ENCODE results near the gene ZBTB7C. TPM values are rescaled to one million over a fixed set of nuclear protein-coding genes. Genes with fewer than 3 reads are reported as not detected.

The ZBTB7C gene
- total and polyA plus RNA-seq, 2 of the 4 experiments (the other 2 are of a cell fraction), result not detected

DNA sequence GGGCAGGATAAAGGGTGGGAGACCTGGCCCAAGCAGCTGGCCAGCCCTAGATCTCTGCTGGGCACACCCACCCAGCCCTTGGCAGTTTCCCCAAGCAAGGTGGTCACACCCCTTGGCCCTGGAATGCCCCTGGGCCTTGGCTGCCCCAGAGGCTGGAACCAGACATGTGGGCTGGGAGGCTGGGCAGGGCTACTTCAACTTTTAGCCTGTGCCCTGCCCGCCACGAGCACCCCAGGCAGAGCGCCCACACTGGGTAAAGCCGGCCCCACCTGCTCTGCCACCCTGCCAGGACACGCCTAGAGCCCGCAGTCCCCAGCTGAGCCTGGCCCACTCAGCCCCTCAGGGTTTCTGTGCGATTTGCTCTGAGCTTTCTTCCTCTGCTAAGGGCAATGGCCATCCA, 359.0 kb downstream of the ZBTB7C start:
- Histone ChIP-seq H3K4me1 (ENCODE audit: control insufficient read depth, insufficient read depth, low read length) (no peaks in the 10 kb centered on the region), H3K27ac (ENCODE audit: insufficient read depth, low read length) (no peak overlapping the region), H3K27me3 (ENCODE audit: control insufficient read depth, insufficient read depth, low read length) (peaks cover 4% of the 10 kb centered on the region), H3K4me2 (ENCODE audit: low read depth, low read length) (no peak overlapping the region), H2BK120ac (ENCODE audit: low read depth, low read length) (no peak overlapping the region), H2AK5ac (ENCODE audit: low read depth, low read length) (no peak overlapping the region), H2BK20ac (ENCODE audit: low read depth, low read length) (no peak overlapping the region), H3K9me1 (ENCODE audit: insufficient read depth, low read length) (no peaks in the 10 kb centered on the region), H3K9ac (ENCODE audit: low read depth, low read length) (no peak overlapping the region), H3K14ac (replicated peaks; ENCODE audit: low read depth, low read length) (no peak overlapping the region), H2AK9ac (replicated peaks; ENCODE audit: low read depth, low read length, poor library complexity) (no peak overlapping the region), H2BK15ac (ENCODE audit: low read depth, low read length) (no peak overlapping the region), H4K20me1 (ENCODE audit: insufficient read depth, low read length) (no peaks in the 10 kb centered on the region), H4K8ac (ENCODE audit: low read depth in 2 of 2, low read length in 2 of 2) (no peak overlapping the region), H3K9me3 (ENCODE audit: control insufficient read depth, insufficient read depth, low read length) (no peaks in the 10 kb centered on the region), H3K4me3 (ENCODE audit: insufficient read depth, low read depth, low read length) (no peak overlapping the region), H3K56ac (ENCODE audit: extremely low read depth, insufficient read depth, low read length) (no peak overlapping the region), H3K36me3 (ENCODE audit: control insufficient read depth, insufficient read depth, low read length) (no peaks in the 10 kb centered on the region), H4K5ac (ENCODE audit: low read depth, low read length) (no peak overlapping the region), H4K91ac (ENCODE audit: insufficient read depth, low read depth, low read length) (no peak overlapping the region), H3K79me1 (ENCODE audit: low read depth in 1 of 2, low read length in 2 of 2) (no peaks in the 10 kb centered on the region), H3K23ac (ENCODE audit: low read depth, low read length) (no peak overlapping the region), H3K18ac (ENCODE audit: low read depth, low read length) (no peak overlapping the region), H3K4ac (ENCODE audit: low read depth, low read length) (no peak overlapping the region), H2BK5ac (ENCODE audit: low read depth, low read length, poor library complexity, severe bottlenecking) (no peak overlapping the region), H2AFZ (replicated peaks; ENCODE audit: low read length, poor library complexity) (no peak overlapping the region)
- POLR2A ChIA-PET (ENCODE audit: unreplicated experiment), result no interaction called here
- CTCF ChIA-PET, result interaction anchor here (0.8 kb wide), 1 partner anchor 19 kb away, joined by 3 read pairs; no protein-coding TSS in a partner anchor
- DNase-seq (no peak), ATAC-seq (ENCODE audit: low read depth) (no peak)
- 58% methylated on average over 5 of the region's 7 CpGs; no CpG with 5 or more reads in 1 of the 2 experiments for WGBS, 2 experiments (ENCODE audit: extremely low coverage in 2 of 2, insufficient read length in 1 of 2)
- BruUV-seq (replicated peaks), result no TSS peak
- TF ChIP-seq, protein P1, sequence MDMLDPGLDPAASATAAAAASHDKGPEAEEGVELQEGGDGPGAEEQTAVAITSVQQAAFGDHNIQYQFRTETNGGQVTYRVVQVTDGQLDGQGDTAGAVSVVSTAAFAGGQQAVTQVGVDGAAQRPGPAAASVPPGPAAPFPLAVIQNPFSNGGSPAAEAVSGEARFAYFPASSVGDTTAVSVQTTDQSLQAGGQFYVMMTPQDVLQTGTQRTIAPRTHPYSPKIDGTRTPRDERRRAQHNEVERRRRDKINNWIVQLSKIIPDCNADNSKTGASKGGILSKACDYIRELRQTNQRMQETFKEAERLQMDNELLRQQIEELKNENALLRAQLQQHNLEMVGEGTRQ (IDR thresholded peaks at IDR 0.05; ENCODE audit: low read depth, low read length), result no peak
- TF ChIP-seq CEBPB (IDR thresholded peaks at IDR 0.05; ENCODE audit: low read depth, low read length) (no peak), RCOR1 (IDR thresholded peaks at IDR 0.05; ENCODE audit: insufficient replicate concordance, low read length) (no peak), SMC3 (IDR thresholded peaks at IDR 0.05; ENCODE audit: low read depth, low read length) (no peak), MAZ (IDR thresholded peaks at IDR 0.05; ENCODE audit: borderline replicate concordance, low read depth, low read length) (no peak), RFX5 (IDR thresholded peaks at IDR 0.05; ENCODE audit: low read depth, low read length) (no peak), CHD1 (IDR thresholded peaks at IDR 0.05; ENCODE audit: low read depth, low read length) (no peak), POLR2A (IDR thresholded peaks at IDR 0.05; ENCODE audit: low read depth, low read length) (no peak), FOS (IDR thresholded peaks at IDR 0.05; ENCODE audit: low read depth, low read length) (no peak), RAD21 (IDR thresholded peaks at IDR 0.05; ENCODE audit: low read length) (no peak), BHLHE40 (IDR thresholded peaks at IDR 0.05; ENCODE audit: low read depth, low read length) (no peak), MAFK (IDR thresholded peaks at IDR 0.05; ENCODE audit: low read depth, low read length) (no peak), NFE2L2 (IDR thresholded peaks at IDR 0.05; ENCODE audit: low read depth, low read length) (no peak), MXI1 (IDR thresholded peaks at IDR 0.05; ENCODE audit: borderline replicate concordance, low read depth, low read length) (no peak)
- TF ChIP-seq, protein P2, sequence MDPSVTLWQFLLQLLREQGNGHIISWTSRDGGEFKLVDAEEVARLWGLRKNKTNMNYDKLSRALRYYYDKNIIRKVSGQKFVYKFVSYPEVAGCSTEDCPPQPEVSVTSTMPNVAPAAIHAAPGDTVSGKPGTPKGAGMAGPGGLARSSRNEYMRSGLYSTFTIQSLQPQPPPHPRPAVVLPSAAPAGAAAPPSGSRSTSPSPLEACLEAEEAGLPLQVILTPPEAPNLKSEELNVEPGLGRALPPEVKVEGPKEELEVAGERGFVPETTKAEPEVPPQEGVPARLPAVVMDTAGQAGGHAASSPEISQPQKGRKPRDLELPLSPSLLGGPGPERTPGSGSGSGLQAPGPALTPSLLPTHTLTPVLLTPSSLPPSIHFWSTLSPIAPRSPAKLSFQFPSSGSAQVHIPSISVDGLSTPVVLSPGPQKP (IDR thresholded peaks at IDR 0.05; ENCODE audit: borderline replicate concordance, low read depth, low read length), result no peak
- TF ChIP-seq, protein P3, sequence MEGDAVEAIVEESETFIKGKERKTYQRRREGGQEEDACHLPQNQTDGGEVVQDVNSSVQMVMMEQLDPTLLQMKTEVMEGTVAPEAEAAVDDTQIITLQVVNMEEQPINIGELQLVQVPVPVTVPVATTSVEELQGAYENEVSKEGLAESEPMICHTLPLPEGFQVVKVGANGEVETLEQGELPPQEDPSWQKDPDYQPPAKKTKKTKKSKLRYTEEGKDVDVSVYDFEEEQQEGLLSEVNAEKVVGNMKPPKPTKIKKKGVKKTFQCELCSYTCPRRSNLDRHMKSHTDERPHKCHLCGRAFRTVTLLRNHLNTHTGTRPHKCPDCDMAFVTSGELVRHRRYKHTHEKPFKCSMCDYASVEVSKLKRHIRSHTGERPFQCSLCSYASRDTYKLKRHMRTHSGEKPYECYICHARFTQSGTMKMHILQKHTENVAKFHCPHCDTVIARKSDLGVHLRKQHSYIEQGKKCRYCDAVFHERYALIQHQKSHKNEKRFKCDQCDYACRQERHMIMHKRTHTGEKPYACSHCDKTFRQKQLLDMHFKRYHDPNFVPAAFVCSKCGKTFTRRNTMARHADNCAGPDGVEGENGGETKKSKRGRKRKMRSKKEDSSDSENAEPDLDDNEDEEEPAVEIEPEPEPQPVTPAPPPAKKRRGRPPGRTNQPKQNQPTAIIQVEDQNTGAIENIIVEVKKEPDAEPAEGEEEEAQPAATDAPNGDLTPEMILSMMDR (conservative IDR thresholded peaks at IDR 0.05; ENCODE audit: low read depth, low read length), result no peak
- intact Hi-C loops (cut with micrococcal nuclease), result no loop called here
- dilution Hi-C loops (cut with HindIII; ENCODE audit: low sequenced_read_pairs, unreplicated experiment), result no loop called here
- in situ Hi-C loops (cut with MboI; ENCODE audit: low sequenced_read_pairs), result no loop called here
